ENCODE data around the gene ST7. TPM values are rescaled to one million over a fixed set of nuclear protein-coding genes. Genes with fewer than 3 reads are reported as not detected.
"Not testable (repeated sequence)": the region's sequence is repeated elsewhere in the genome, so short reads cannot be mapped to it uniquely, and the experiment has no call there.

Gene ST7
- total RNA-seq, 1 donor from 2014 or later: 48.6 TPM

- ATAC-seq: no peak
- no peak overlapping the region for H3K27ac ChIP-seq
- peaks cover 5% of the 10 kb centered on the region for H3K36me3 ChIP-seq
- no peaks in the 10 kb centered on the region for H3K9me3 ChIP-seq
- intact Hi-C loops (cut with DNase I): no loop called here
- DNase-seq: no peak
- no peak for TF ChIP-seq CTCF (IDR thresholded peaks at IDR 0.05)
- H3K27me3 ChIP-seq: no peaks in the 10 kb centered on the region
- H3K4me1 ChIP-seq: peaks cover 13% of the 10 kb centered on the region
- H3K4me3 ChIP-seq: no peak overlapping the region
Measured at GRCh38 chr7:116967983-116968382, 14.7 kb downstream of the ST7 start.

GRCh38 chr7:116968631-116969030 is 15.3 kb downstream of the ST7 start:
- no peaks in the 10 kb centered on the region for H3K27me3 ChIP-seq
- no peak for TF ChIP-seq CTCF (IDR thresholded peaks at IDR 0.05)
- intact Hi-C loops (cut with DNase I): no loop called here
- H3K36me3 ChIP-seq: peaks cover 6% of the 10 kb centered on the region
- no peaks in the 10 kb centered on the region for H3K9me3 ChIP-seq
- H3K27ac ChIP-seq: no peak overlapping the region
- no peak for ATAC-seq
- no peak overlapping the region for H3K4me3 ChIP-seq
- peaks cover 13% of the 10 kb centered on the region for H3K4me1 ChIP-seq
- no peak for DNase-seq

- H3K27ac ChIP-seq: no peak overlapping the region
- H3K4me1 ChIP-seq: peaks cover 13% of the 10 kb centered on the region
- H3K27me3 ChIP-seq: no peaks in the 10 kb centered on the region
- H3K36me3 ChIP-seq: peaks cover 6% of the 10 kb centered on the region
- DNase-seq (no peak), ATAC-seq (peak; percentile 61)
- TF ChIP-seq CTCF (IDR thresholded peaks at IDR 0.05): no peak
- no peak overlapping the region for H3K4me3 ChIP-seq
- intact Hi-C loops (cut with DNase I): no loop called here
- H3K9me3 ChIP-seq: no peaks in the 10 kb centered on the region
Measured at GRCh38 chr7:116969371-116969902, 16.1 kb downstream of the ST7 start.

GRCh38 chr7:116970238-116970910 is 17.1 kb downstream of the ST7 start:
- H3K9me3 ChIP-seq: no peaks in the 10 kb centered on the region
- peaks cover 13% of the 10 kb centered on the region for H3K4me1 ChIP-seq
- H3K27me3 ChIP-seq: no peaks in the 10 kb centered on the region
- no peak overlapping the region for H3K4me3 ChIP-seq
- intact Hi-C loops (cut with DNase I): no loop called here
- DNase-seq (no peak), ATAC-seq (peak; percentile 57)
- peaks cover 6% of the 10 kb centered on the region for H3K36me3 ChIP-seq
- no peak for TF ChIP-seq CTCF (IDR thresholded peaks at IDR 0.05)
- no peak overlapping the region for H3K27ac ChIP-seq

- H3K4me3 ChIP-seq; ATAC-seq; intact Hi-C loops (cut with DNase I): not testable (repeated sequence)
Measured at GRCh38 chr7:116971153-116971552, 17.9 kb downstream of the ST7 start.

GRCh38 chr7:116971869-116972268 is 18.6 kb downstream of the ST7 start:
- no peaks in the 10 kb centered on the region for H3K9me3 ChIP-seq
- TF ChIP-seq CTCF (IDR thresholded peaks at IDR 0.05): no peak
- peaks cover 13% of the 10 kb centered on the region for H3K4me1 ChIP-seq
- H3K27me3 ChIP-seq: no peaks in the 10 kb centered on the region
- intact Hi-C loops (cut with DNase I): no loop called here
- H3K27ac ChIP-seq: no peak overlapping the region
- H3K4me3 ChIP-seq: no peak overlapping the region
- ATAC-seq (no peak), DNase-seq (no peak)
- H3K36me3 ChIP-seq: peaks cover 6% of the 10 kb centered on the region

More at GRCh38 chr7:116971153-116971552, 17.9 kb downstream of the ST7 start:
- not testable (repeated sequence) for DNase-seq, H3K9me3 ChIP-seq, H3K27me3 ChIP-seq, H3K27ac ChIP-seq, H3K36me3 ChIP-seq
- H3K4me1 ChIP-seq: peaks cover 13% of the 10 kb centered on the region

GRCh38 chr7:116975024-116975423 is 21.7 kb downstream of the ST7 start:
- H3K27me3 ChIP-seq; H3K9me3 ChIP-seq; DNase-seq; H3K36me3 ChIP-seq; H3K4me1 ChIP-seq; H3K27ac ChIP-seq; ATAC-seq; H3K4me3 ChIP-seq; intact Hi-C loops (cut with DNase I): not testable (repeated sequence)
